ENCODE data around the gene PLD6.

GRCh38 chr17:17235212-17236174, 29.4 kb upstream of the PLD6 start:
- no peak for TF ChIP-seq CTCF (IDR thresholded peaks at IDR 0.05 in 4 of 5, conservative IDR thresholded peaks at IDR 0.05 in 1 of 5)
- no peak for TF ChIP-seq POLR2A (IDR thresholded peaks at IDR 0.05)
